ENCODE measurements around the gene MYCL. TPM values are rescaled to one million over a fixed set of nuclear protein-coding genes. Genes with fewer than 3 reads are reported as not detected.

MYCL gene
- total RNA-seq, 4 donors from 2014 or later: 15.4 to 27.6 (median 24.8) TPM

DNA sequence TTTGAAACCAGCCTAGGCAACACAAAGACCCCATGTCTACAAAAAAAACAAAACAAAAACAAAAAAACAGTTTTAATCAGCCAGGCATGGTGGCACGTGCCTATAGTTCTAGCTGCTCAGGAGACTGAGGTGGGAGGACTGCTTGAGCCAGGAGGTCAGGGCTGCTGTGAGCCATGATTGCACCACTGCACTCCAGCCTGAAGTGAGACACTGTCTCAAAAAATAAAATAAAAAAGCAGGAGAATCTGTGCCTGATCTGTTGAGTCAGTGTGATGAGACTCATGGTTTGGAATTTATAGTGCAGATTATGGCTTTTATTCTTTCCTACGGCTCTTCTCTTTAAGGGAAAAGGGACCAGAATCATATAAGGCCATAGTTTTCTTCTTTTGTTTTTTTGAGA lies 35.0 kb downstream of the MYCL start:
- Histone ChIP-seq H3K4me3 (no peak overlapping the region), H3K27me3 (no peaks in the 10 kb centered on the region), H3K27ac (no peak overlapping the region), H3K36me3 (peaks cover 0 to 25% (median 3%) of the 10 kb centered on the region in 3 donors), H3K9me3 (no peaks in the 10 kb centered on the region), H3K4me1 (peaks cover 0 to 3% (median 0%) of the 10 kb centered on the region in 3 donors)
- no peak for TF ChIP-seq POLR2A (IDR thresholded peaks at IDR 0.05)
- TF ChIP-seq, protein P1, sequence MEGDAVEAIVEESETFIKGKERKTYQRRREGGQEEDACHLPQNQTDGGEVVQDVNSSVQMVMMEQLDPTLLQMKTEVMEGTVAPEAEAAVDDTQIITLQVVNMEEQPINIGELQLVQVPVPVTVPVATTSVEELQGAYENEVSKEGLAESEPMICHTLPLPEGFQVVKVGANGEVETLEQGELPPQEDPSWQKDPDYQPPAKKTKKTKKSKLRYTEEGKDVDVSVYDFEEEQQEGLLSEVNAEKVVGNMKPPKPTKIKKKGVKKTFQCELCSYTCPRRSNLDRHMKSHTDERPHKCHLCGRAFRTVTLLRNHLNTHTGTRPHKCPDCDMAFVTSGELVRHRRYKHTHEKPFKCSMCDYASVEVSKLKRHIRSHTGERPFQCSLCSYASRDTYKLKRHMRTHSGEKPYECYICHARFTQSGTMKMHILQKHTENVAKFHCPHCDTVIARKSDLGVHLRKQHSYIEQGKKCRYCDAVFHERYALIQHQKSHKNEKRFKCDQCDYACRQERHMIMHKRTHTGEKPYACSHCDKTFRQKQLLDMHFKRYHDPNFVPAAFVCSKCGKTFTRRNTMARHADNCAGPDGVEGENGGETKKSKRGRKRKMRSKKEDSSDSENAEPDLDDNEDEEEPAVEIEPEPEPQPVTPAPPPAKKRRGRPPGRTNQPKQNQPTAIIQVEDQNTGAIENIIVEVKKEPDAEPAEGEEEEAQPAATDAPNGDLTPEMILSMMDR (IDR thresholded peaks at IDR 0.05): no peak
- no peak for DNase-seq
- 86% methylated on average over 2 of the region's 2 CpGs for WGBS, 2 donors
- intact Hi-C loops (cut with DNase I): no loop called here

DNA sequence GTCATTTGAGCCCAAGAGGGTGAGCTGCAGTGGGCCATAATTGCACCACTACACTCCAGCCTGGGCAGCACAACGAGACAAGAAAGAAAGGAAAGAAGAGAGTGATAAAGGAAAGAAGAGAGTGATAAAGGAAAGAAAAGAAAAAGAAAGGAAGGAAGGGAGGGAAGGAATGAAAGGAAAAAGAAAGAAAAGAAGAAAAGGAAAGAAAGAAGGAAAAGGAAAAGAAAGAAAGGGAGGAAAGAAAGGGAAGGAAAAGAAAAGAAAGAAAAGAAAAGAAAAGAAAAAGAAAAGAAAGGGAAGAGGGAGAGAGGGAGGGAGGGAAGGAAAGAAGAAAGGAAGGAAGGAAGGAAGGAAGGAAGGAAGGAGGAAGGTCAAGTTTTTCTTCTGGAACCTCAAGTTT lies 36.0 kb downstream of the MYCL start:
- no peaks in the 10 kb centered on the region for H3K27me3 ChIP-seq
- 83 to 85% methylated on average over 1 of the region's 1 CpG for WGBS, 2 donors
- intact Hi-C loops (cut with DNase I): no loop called here
- H3K4me1 ChIP-seq: peaks cover 0 to 3% (median 0%) of the 10 kb centered on the region in 3 donors
- peaks cover 0 to 18% (median 3%) of the 10 kb centered on the region in 3 donors for H3K36me3 ChIP-seq
- no peak overlapping the region for H3K4me3 ChIP-seq
- DNase-seq: no peak
- no peak overlapping the region for H3K27ac ChIP-seq
- TF ChIP-seq, protein P1 (IDR thresholded peaks at IDR 0.05): no peak
- TF ChIP-seq POLR2A (IDR thresholded peaks at IDR 0.05): no peak
- H3K9me3 ChIP-seq: no peaks in the 10 kb centered on the region

DNA sequence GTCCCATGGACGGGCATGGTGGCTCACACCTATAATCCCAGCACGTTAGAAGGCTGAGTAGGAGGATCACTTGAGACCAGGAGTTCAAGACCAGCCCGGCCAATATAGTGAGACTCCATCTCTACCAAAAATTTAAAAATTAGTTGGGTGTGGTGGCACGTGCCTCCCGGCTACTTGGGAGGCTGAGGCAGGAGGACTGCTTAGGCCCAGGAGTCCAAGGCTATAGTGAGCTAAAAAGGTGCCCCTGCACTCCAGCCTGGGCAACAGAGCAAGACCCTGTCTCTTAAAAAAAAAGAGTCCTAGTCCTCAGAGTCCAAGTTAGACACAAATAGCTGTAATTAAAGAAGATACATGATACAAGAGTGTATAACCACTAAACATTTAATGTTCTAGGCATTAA lies 38.5 kb downstream of the MYCL start:
- no peak for DNase-seq
- Histone ChIP-seq H3K4me3 (no peak overlapping the region), H3K9me3 (no peaks in the 10 kb centered on the region), H3K27ac (no peak overlapping the region), H3K36me3 (peaks cover 0 to 5% (median 3%) of the 10 kb centered on the region in 3 donors), H3K27me3 (no peaks in the 10 kb centered on the region), H3K4me1 (peaks cover 0 to 13% (median 0%) of the 10 kb centered on the region in 3 donors)
- no peak for TF ChIP-seq POLR2A (IDR thresholded peaks at IDR 0.05)
- TF ChIP-seq, protein P1 (IDR thresholded peaks at IDR 0.05): no peak
- intact Hi-C loops (cut with DNase I): no loop called here
- WGBS, 2 donors: 70 to 88% methylated on average over 5 of the region's 5 CpGs

DNA sequence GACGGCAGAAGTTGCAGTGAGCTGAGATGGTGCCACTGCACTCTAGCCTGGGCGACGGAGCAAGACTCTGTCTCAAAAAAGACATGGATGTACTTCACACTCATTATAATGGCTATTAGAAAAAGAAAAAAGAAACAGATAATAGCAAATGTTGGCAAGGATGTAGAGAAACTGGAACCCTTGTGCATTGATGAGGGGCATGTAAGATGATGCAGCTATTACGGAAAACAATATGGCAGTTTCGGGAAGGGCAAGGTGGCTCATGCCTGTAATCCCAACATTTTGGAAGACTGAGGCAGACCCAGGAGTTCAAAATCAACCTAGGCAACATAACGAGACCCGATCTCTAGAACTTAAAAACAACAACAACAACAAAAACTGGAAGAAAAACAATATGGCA lies 40.7 kb downstream of the MYCL start:
- DNase-seq: no peak
- peaks cover 0 to 13% (median 0%) of the 10 kb centered on the region in 3 donors for H3K4me1 ChIP-seq
- H3K27me3 ChIP-seq: no peaks in the 10 kb centered on the region
- no peak overlapping the region for H3K4me3 ChIP-seq
- TF ChIP-seq, protein P1 (IDR thresholded peaks at IDR 0.05): no peak
- no peak for TF ChIP-seq POLR2A (IDR thresholded peaks at IDR 0.05)
- WGBS, 2 donors: 92 to 96% methylated on average over 6 to 7 of the region's 7 CpGs
- H3K9me3 ChIP-seq: no peaks in the 10 kb centered on the region
- intact Hi-C loops (cut with DNase I): no loop called here
- H3K27ac ChIP-seq: no peak overlapping the region
- peaks cover 0 to 12% (median 3%) of the 10 kb centered on the region in 3 donors for H3K36me3 ChIP-seq

DNA sequence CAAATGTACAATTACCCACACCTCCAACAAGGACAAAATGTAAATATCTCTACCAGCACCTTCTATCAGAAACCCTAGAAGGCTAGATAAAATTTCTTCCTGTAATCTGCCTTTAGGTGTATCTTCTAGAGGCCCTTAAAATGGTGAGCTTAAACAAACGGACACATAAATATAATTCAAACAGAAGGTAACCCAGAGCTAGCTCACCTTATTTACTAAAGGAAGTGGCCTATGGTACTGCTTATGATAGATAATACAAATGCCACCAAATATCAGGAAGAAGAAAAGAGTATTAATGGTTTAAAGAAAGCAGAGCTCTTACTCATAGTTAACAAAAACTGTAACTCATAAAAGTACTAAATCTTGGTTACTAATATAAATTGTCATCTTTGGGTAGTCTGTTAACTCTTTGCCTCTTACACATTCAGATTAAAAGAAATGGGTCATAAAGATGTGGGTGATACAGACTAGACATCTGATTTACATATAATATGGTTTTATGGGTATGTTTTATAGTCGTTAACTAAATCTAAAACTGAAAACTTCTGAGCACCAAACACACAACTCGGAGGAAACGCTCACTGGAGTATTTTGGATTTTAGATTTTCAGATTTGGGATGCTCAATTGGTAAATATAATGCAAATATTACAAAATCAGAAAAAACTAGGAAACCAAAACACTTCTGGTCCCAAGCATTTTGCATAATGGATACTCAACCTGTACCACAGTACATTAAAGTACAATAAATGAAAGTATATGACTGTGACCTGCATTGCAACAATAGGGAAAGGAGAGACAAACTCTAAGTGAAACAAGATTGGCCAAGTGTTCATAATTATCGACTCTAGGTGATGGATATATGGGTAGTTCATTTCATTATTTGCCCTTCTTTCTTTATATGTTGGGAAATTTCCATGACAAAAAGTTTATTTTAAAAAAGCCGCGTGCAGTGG lies 41.6 kb downstream of the MYCL start:
- TF ChIP-seq, protein P1 (IDR thresholded peaks at IDR 0.05): no peak
- TF ChIP-seq POLR2A (IDR thresholded peaks at IDR 0.05): no peak
- no peaks in the 10 kb centered on the region for H3K9me3 ChIP-seq
- peaks cover 0 to 21% (median 3%) of the 10 kb centered on the region in 3 donors for H3K36me3 ChIP-seq
- no peak overlapping the region for H3K27ac ChIP-seq
- H3K27me3 ChIP-seq: no peaks in the 10 kb centered on the region
- no peak overlapping the region for H3K4me3 ChIP-seq
- no peak for DNase-seq
- WGBS, 2 donors: 79 to 86% methylated on average over 7 of the region's 7 CpGs
- intact Hi-C loops (cut with DNase I): no loop called here
- H3K4me1 ChIP-seq: peaks cover 0 to 11% (median 0%) of the 10 kb centered on the region in 3 donors
